HuH-7.5 (cell line): ENCODE measurements around the gene LY9.

Source experiments
- DNase-seq: peaks from one replicate; pipeline ENCODE4 v3.0.0; 2011; ENCODE audit warnings: low spot score

Gene LY9

DNA sequence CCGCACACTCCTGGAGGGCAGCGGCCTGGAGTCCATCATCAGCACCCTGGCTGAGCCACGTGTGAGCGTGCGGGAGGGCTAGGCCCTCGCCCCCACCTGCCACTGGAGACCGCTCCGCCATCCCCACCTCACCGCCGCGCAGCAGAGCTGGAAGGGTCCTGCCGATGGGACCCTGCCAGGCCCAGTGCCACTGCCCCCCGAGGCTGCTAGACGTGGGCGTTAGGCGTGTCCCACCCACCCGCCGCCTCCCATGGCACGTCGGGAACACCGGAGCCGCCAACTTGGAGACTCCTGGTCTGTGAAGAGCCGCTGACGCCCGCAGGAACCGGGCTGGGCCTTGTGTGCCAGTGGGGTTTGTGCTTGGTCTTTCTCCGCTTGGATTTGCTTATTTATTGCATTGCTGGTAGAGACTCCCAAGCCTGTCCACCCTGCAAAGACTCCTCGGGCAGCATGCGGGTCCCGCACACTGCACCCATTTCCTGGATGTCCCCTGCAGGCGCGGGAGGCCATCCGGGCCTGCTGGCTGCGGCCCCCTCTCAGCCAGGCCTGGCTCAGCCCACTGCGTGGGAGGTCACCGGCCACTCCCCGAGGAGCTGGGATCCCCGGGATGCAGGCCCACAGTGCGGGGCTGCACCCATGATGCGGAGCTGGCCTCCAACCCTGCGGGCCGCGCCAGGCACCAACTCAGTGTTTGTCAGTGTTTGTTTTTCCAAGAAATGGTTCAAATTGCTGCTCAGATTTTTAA lies 6.0 kb downstream of the LY9 start:
- DNase-seq = no peak

GRCh38 chr1:160806109-160806665 lies 10.2 kb downstream of the LY9 start:
- DNase-seq = no peak

GRCh38 chr1:160806784-160807183 lies 10.8 kb downstream of the LY9 start:
- no peak for DNase-seq

- no peak for DNase-seq
These were observed 11.3 kb downstream of the LY9 start for GRCh38 chr1:160807247-160807646.

DNA sequence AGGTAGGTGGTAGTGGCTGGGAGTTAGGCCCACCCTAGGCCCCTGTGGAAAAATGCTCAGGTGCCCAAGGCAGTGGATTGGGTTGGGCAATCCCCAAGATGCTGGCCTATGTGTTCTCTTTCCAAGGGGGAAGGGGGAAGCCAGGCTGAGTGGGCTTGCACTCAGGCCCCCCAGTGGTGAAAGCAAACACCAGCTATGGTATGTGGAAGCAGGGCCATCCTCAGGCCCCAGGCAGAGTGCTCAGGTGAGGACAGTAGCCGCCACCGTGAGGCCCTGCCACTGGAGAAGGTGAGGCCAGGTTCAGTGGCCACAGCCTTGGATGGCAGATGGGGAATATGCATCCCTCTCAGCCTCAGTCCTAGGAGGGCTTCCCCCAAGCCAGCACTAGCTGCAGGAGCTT lies 11.8 kb downstream of the LY9 start:
- DNase-seq = no peak

GRCh38 chr1:160808289-160808688 lies 12.3 kb downstream of the LY9 start:
- DNase-seq = no peak

- DNase-seq = no peak
These were observed 14.5 kb downstream of the LY9 start for GRCh38 chr1:160810486-160810885.

- no peak for DNase-seq
These were observed 15.2 kb downstream of the LY9 start for GRCh38 chr1:160811147-160811546.

GRCh38 chr1:160813215-160813614 lies 17.2 kb downstream of the LY9 start:
- no peak for DNase-seq

DNA sequence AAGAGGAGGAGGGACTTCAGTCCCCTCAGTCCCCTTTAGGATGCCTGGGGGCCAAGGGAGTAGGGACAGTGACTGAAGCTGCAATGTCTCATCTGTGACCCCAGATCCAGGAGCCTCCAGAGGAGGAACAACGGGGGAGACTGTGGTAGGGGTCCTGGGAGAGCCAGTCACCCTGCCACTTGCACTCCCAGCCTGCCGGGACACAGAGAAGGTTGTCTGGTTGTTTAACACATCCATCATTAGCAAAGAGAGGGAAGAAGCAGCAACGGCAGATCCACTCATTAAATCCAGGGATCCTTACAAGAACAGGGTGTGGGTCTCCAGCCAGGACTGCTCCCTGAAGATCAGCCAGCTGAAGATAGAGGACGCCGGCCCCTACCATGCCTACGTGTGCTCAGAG lies 18.3 kb downstream of the LY9 start:
- DNase-seq = no peak

DNA sequence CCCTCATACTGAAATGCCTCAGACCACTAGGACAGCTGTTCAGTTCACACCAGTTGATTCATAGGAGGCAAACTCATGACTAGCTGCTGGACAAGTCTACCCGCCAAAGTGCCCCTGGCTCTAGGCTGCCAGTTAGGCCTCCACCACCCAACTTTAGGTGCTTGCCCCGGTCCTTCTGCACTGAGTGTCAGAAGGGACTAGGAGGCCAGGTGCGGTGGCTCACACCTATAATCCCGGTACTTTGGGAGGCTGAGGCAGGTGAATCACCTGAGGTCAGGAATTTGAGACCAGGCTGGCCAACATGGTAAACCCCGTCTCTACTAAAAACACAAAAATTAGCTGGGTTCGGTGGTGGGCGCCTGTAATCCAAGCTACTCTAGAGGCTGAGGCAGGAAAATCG lies 18.9 kb downstream of the LY9 start:
- DNase-seq = no peak

DNA sequence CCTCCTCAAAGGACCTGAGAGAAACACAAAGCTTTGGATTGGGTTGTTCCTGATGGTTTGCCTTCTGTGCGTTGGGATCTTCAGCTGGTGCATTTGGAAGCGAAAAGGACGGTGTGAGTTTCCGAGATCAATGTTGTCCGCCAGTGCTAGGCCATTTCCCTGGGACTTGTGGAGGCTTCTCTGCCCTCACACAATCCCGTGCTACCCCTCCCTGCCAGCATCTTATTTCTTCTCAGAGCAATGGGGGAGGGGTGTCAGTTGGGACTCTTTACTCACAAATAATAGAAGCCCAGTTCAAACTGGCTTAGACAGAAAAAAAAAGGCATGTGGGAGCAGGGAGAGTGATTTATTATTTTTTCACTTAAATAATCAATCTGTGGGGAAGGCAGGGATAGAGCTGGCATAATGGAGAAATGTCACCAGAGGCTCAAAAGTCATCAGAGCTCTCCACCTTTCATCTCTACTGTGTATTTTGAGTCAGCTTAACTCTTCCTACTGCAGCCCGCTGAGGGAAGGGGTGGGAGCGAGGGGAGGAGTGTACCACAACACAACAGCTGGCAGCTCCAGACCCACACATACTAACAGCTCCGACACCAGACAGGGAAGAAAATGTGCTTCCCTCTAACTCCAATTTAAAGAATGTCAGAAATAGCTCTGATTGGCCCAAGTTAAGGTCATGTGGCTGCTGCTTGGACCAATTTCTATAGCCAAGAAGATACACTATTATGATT lies 22.4 kb downstream of the LY9 start:
- DNase-seq = no peak

DNA sequence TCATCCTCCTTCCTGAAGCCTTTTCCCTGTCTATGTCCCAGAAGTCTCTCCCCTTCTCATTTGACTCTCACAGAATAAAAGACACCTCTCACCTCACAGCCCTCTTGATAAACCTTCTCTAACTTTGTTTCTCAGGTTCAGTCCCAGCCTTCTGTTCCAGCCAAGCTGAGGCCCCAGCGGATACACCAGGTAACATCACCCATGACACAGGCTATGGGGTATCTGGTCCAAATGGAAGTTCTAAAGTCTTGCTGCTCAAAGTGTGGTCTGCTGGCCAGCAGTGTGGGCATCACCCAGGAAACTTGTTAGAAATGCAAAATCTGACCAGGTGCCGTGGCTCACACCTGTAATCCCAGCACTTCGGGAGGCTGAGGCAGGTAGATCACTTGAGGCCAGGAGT lies 23.2 kb downstream of the LY9 start:
- no peak for DNase-seq

GRCh38 chr1:160821627-160822026 lies 25.7 kb downstream of the LY9 start:
- peak; percentile 7 for DNase-seq

- no peak for DNase-seq
These were observed 27.3 kb downstream of the LY9 start for GRCh38 chr1:160823296-160823695.

GRCh38 chr1:160826546-160826945 lies 30.6 kb downstream of the LY9 start:
- no peak for DNase-seq

DNA sequence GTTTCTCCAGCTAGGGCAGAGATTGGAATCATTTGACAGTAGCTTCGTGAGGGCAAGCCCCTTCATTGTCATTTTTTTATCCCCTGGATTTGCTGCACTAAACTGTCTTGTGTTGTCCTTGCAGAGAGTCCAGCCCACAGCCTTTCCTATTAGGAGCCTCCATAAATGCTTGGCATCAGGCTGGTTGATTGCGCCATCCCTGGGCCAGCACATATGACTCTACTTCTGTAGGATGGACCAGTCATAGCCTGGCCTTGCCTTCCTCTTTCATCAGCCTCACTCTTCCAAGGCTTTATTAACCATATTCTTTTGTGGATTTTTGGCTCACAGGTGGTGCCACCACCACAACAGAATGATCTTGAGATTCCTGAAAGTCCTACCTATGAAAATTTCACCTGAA lies 31.4 kb downstream of the LY9 start:
- no peak for DNase-seq

- no peak for DNase-seq
These were observed 33.8 kb downstream of the LY9 start for GRCh38 chr1:160829766-160830165.

GRCh38 chr1:160830321-160831153 lies 34.6 kb downstream of the LY9 start:
- peak; percentile 29 for DNase-seq

GRCh38 chr1:160834945-160835565 lies 39.1 kb downstream of the LY9 start:
- DNase-seq = no peak

DNA sequence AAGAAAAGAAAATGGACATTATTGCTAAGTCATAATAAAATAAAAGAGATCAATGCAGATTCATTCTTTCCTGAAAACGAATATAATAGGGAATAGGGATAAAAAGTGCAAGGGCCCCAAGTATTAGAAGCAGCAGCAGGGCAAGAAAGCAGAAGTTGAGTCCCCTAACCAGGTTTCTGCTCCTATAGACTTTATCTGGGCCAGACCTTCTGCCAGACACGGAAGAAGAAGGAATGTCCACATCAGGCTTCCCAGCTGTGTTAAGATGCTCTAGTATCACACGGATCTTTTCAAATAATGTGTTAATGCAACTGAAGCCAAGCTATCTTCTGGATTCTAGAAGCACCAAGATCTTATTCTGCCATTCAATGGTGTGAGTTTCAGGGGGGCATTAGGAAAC lies 39.8 kb downstream of the LY9 start:
- DNase-seq = no peak

- DNase-seq = no peak
These were observed 40.6 kb downstream of the LY9 start for GRCh38 chr1:160836561-160836960.
